GM20431 (cell line): Measurements from ENCODE around the gene IFRD2.

Experiments used
- in situ Hi-C: fragments of 300-500 bp; cut with MseI, MboI; formaldehyde crosslinking; loops from one replicate; pipeline ENCODE4 v1.15.0; 2020; ENCODE audit warnings: low sequenced_read_pairs; ENCODE audit not compliant: unreplicated experiment

Gene IFRD2

GRCh38 chr3:50292159-50293078 lies at the start of gene IFRD2:
Gene IFRD2, minus strand, starts transcription at chr3:50292429. Its CDS starts 155 bp downstream, at chr3:50292274.
- in situ Hi-C loops: no loop called here

GRCh38 chr3:50341537-50341936 lies 49.3 kb upstream of the IFRD2 start:
- in situ Hi-C loops: no loop called here

DNA sequence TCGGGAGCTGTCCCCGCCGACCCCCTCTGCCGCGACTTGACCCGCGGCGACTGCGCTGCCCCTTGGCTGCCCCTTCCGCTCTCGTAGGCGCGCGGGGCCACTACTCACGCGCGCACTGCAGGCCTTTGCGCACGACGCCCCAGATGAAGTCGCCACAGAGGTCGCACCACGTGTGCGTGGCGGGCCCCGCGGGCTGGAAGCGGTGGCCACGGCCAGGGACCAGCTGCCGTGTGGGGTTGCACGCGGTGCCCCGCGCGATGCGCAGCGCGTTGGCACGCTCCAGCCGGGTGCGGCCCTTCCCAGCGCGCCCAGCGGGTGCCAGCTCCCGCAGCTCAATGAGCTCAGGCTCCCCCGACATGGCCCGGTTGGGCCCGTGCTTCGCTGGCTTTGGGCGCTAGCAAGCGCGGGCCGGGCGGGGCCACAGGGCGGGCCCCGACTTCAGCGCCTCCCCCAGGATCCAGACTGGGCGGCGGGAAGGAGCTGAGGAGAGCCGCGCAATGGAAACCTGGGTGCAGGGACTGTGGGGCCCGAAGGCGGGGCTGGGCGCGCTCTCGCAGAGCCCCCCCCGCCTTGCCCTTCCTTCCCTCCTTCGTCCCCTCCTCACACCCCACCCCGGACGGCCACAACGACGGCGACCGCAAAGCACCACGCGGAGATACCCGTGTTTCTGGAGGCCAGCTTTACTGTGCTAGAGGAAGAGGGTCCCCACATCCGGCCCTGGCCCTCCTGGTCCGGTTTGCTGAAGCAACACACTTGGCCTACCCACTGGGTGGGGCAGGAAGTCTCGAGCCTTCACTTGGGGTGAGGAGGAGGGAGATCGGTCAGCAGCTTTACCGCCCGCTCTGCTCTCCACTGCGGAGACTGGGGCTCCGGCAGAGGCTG lies 48.5 kb upstream of the IFRD2 start, which contains the start of gene RASSF1:
Gene RASSF1, minus strand, starts transcription at position 389 of the 882 bp plus-strand sequence. Its CDS starts 31 bp downstream, at position 358.
- in situ Hi-C loops: no loop called here

- in situ Hi-C loops: no loop called here
Measured at GRCh38 chr3:50340147-50340447, 47.9 kb upstream of the IFRD2 start.

GRCh38 chr3:50339485-50340146 lies 47.4 kb upstream of the IFRD2 start:
- in situ Hi-C loops: no loop called here

- in situ Hi-C loops: no loop called here
Measured at GRCh38 chr3:50338965-50339364, 46.7 kb upstream of the IFRD2 start.

DNA sequence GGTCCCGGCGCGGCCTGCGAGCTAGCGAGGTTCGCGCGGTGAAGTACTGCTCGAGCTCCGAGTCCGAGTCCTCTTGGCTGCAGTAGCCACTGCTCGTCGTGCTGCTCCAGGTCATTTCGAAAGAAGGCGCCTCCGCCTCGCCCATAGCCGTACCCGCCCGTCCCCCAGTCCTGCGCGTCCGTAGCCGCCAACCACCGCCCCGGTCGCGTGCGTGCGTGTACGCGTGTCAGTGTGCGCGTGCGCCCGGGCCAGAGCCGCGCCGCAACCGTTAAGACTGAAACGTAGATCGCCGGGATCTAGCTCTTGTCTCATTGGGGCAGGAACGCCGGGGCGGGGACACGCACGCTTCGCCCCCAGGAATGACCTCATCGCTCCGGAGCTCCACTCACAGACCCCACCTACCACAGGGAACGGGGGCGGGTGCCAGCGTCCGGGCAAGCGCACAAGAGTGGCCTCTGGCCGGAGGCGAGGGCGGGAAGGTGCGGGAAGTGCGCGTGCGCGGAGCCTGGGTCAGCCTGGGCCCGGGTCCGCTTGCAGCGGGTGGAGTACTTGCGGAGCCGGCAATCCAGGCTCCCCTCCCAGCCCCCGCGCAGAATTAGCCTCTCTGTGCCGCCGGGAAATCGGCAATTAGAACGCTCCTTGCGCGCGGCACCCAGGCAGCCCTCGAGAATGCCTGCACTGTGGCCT lies 45.1 kb upstream of the IFRD2 start:
- in situ Hi-C loops: no loop called here

- in situ Hi-C loops: no loop called here
Measured at GRCh38 chr3:50336452-50337174, 44.4 kb upstream of the IFRD2 start.

DNA sequence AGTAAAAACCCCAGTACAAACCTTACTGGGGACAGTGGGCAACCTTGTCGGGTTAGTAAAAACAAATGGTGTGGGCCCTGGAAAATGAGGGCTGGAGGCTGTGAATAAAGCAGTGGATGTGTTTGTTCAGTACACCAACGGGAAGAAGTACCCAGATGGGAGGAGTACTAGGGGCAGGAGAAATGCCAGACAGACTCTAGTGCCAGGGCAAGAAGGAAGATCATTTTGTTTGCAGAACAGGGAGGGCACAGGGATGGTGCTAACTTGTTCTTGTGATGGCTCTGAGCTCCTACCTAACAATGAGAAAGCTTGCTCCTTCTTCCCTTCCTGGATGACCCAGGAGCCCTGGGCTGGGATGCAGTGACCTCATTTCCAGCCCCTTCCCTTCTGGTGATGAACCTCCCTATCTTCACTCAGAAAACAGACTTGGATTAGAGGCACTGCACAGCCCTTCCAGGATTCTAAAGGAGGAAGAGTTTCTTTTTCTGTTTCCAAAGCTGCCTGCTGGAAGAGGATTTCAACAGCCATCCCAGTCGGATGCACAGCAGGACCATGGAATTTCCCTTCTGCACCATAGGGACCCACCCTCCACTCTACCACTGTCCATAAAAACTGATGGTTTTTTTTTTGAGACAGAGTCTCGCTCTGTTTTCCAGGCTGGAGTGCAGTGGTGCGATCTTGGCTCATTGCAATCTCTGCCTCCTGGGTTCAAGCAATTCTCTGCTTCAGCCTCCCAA lies 42.3 kb upstream of the IFRD2 start:
- in situ Hi-C loops: no loop called here

GRCh38 chr3:50333744-50334328 lies 41.6 kb upstream of the IFRD2 start:
- in situ Hi-C loops: no loop called here

GRCh38 chr3:50331364-50331907 lies 39.2 kb upstream of the IFRD2 start:
- in situ Hi-C loops: no loop called here

- in situ Hi-C loops: no loop called here
Measured at GRCh38 chr3:50330330-50330729, 38.1 kb upstream of the IFRD2 start.

DNA sequence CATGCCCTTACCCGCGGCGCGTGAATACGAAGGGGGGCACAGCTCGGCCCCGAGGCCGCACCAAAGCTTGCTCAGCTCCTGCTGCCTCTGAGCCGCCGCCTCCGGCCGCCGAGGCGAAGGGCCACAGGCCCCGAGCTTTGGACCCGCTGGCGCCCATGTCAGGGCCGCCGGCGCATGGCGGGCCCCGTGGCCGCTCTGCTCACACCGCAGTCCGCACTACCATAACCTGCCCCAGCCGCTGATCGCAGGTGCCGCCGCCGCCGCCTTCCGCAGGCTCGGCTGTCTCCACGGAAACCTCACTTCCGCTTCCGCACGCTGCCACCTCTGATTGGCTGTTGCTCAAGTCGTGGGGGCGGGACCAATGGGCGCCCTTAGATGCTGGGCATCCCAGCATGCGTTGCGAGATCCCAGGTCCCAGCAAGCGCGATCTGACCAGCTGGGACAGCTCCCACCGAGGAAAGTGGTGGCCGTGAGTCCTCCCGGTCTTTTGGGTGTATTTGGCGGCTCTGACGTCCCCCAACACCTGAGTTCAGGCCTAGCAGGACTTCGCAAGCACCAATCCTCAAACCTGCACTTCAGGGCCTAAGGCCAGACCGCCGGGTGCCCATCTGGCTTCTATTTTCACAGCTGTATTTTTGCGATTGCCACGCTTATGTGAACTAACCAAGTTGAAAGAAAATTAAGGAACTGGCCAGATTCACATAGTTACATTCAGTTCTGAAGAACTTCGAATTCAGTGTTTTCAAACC lies 35.9 kb upstream of the IFRD2 start, which contains the start of gene TUSC2:
Gene TUSC2, minus strand, starts transcription at position 281 of the 749 bp plus-strand sequence. Its CDS starts 124 bp downstream, at position 157.
- in situ Hi-C loops: no loop called here

GRCh38 chr3:50327129-50327528 lies 34.9 kb upstream of the IFRD2 start:
- in situ Hi-C loops: no loop called here

- in situ Hi-C loops: no loop called here
Measured at GRCh38 chr3:50326182-50326541, 33.9 kb upstream of the IFRD2 start.

- in situ Hi-C loops: no loop called here
Measured at GRCh38 chr3:50325497-50326181, 33.4 kb upstream of the IFRD2 start.

GRCh38 chr3:50325113-50325480 lies 32.9 kb upstream of the IFRD2 start:
- in situ Hi-C loops: no loop called here
